Measurements from ENCODE around the gene PHACTR4. TPM values are rescaled to one million over a fixed set of nuclear protein-coding genes. Genes with fewer than 3 reads are reported as not detected.
"Not testable (repeated sequence)": the region's sequence is repeated elsewhere in the genome, so short reads cannot be mapped to it uniquely, and the experiment has no call there.

The PHACTR4 gene
- 8.5 and 10.0 TPM in 2 replicates for total RNA-seq (2014; rRNA removed; shearing (Covaris generic); ENCODE audit: low replicate concordance)

GRCh38 chr1:28369371-28370238 is at the start of gene PHACTR4:
TSS of gene PHACTR4 (plus strand) at chr1:28369740. CDS start at chr1:28407448, 37,708 bp downstream.
- H3K9me2 ChIP-seq (replicated peaks; ENCODE audit: insufficient read depth, low read length): no peaks in the 10 kb centered on the region
- DNase-seq: peak; percentile 95
- peak within 1 kb of the TSS; percentile 99 for H3K9ac ChIP-seq (ENCODE audit: low read length)
- H3K4me3 ChIP-seq (ENCODE audit: low read length): peak within 1 kb of the TSS; percentile 86
- H3K79me2 ChIP-seq (ENCODE audit: low read length): peaks cover 46% of the 10 kb centered on the region
- H2AFZ ChIP-seq (ENCODE audit: low read length): peak within 1 kb of the TSS; percentile 71
- H3K27ac ChIP-seq (ENCODE audit: low read length): peak within 1 kb of the TSS; percentile 85
- H3K4me1 ChIP-seq (ENCODE audit: low read length): peaks cover 34% of the 10 kb centered on the region
- no peaks in the 10 kb centered on the region for H3K9me3 ChIP-seq (ENCODE audit: low read length)
- peak within 1 kb of the TSS; percentile 75 for H3K4me2 ChIP-seq (ENCODE audit: low read depth, low read length, poor library complexity, severe bottlenecking)
- H3K36me3 ChIP-seq (ENCODE audit: insufficient read depth, low read length): no peaks in the 10 kb centered on the region
- no peaks in the 10 kb centered on the region for H4K20me1 ChIP-seq (ENCODE audit: insufficient read depth, low read depth, low read length)
- no peaks in the 10 kb centered on the region for H3K27me3 ChIP-seq (ENCODE audit: low read length)

- Histone ChIP-seq H4K20me1 (ENCODE audit: insufficient read depth, low read depth, low read length) (no peaks in the 10 kb centered on the region), H3K9ac (ENCODE audit: low read length) (no peak overlapping the region), H3K4me1 (ENCODE audit: low read length) (peaks cover 8% of the 10 kb centered on the region), H3K27me3 (ENCODE audit: low read length) (no peaks in the 10 kb centered on the region), H3K9me2 (replicated peaks; ENCODE audit: insufficient read depth, low read length) (no peaks in the 10 kb centered on the region), H2AFZ (ENCODE audit: low read length) (no peak overlapping the region), H3K4me2 (ENCODE audit: low read depth, low read length, poor library complexity, severe bottlenecking) (no peak overlapping the region), H3K4me3 (ENCODE audit: low read length) (no peak overlapping the region), H3K79me2 (ENCODE audit: low read length) (no peaks in the 10 kb centered on the region), H3K9me3 (ENCODE audit: low read length) (no peaks in the 10 kb centered on the region), H3K36me3 (ENCODE audit: insufficient read depth, low read length) (no peaks in the 10 kb centered on the region), H3K27ac (ENCODE audit: low read length) (no peak overlapping the region)
- peak; percentile 42 for DNase-seq
These were observed 47.3 kb upstream of the PHACTR4 start for GRCh38 chr1:28322194-28322593.

DNA sequence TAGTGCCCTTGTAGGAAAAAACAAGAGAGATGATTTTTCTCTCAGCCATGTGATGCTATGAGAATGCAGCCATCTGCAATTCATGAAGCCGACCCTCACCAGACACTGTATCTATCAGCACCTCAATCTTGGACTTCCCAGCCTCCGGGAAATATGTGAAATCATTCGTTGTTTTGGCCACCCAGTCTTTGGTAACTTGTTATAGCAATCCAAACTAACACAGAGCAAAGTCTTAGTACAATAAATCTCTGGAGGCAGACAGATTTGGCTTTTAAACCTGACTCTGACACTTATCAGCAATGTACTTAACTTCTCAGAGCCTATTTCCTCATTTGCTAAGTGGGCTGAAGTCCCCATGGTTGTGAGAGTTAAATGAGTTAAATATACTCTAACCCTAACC is 45.8 kb upstream of the PHACTR4 start:
- H3K79me2 ChIP-seq (ENCODE audit: low read length): peaks cover 7% of the 10 kb centered on the region; the same call in 1 of the 2 replicates
- peaks cover 21% of the 10 kb centered on the region for H3K4me1 ChIP-seq (ENCODE audit: low read length)
- H3K27me3 ChIP-seq (ENCODE audit: low read length): no peaks in the 10 kb centered on the region
- peak; percentile 50 for DNase-seq
- no peak overlapping the region for H3K9ac ChIP-seq (ENCODE audit: low read length)
- H3K36me3 ChIP-seq (ENCODE audit: insufficient read depth, low read length): no peaks in the 10 kb centered on the region
- H3K4me2 ChIP-seq (ENCODE audit: low read depth, low read length, poor library complexity, severe bottlenecking): no peak overlapping the region
- H3K27ac ChIP-seq (ENCODE audit: low read length): no peak overlapping the region
- H4K20me1 ChIP-seq (ENCODE audit: insufficient read depth, low read depth, low read length): no peaks in the 10 kb centered on the region
- H3K9me3 ChIP-seq (ENCODE audit: low read length): no peaks in the 10 kb centered on the region
- no peaks in the 10 kb centered on the region for H3K9me2 ChIP-seq (replicated peaks; ENCODE audit: insufficient read depth, low read length)
- no peak overlapping the region for H3K4me3 ChIP-seq (ENCODE audit: low read length)
- H2AFZ ChIP-seq (ENCODE audit: low read length): 0 out of 2 replicates have a peak overlapping the region, but pooled peaks have one; percentile 51

GRCh38 chr1:28326515-28326914 is 43.0 kb upstream of the PHACTR4 start:
- Histone ChIP-seq H3K9me2 (replicated peaks; ENCODE audit: insufficient read depth, low read length) (no peaks in the 10 kb centered on the region), H3K27ac (ENCODE audit: low read length) (peak overlapping the region; percentile 74), H4K20me1 (ENCODE audit: insufficient read depth, low read depth, low read length) (no peaks in the 10 kb centered on the region), H3K9ac (ENCODE audit: low read length) (0 out of 2 replicates have a peak overlapping the region, but pooled peaks have one; percentile 12), H3K27me3 (ENCODE audit: low read length) (no peaks in the 10 kb centered on the region), H3K4me2 (ENCODE audit: low read depth, low read length, poor library complexity, severe bottlenecking) (peak overlapping the region; percentile 39), H3K4me1 (ENCODE audit: low read length) (peaks cover 31% of the 10 kb centered on the region), H3K9me3 (ENCODE audit: low read length) (no peaks in the 10 kb centered on the region), H2AFZ (ENCODE audit: low read length) (no peak overlapping the region), H3K79me2 (ENCODE audit: low read length) (peaks cover 25% of the 10 kb centered on the region), H3K36me3 (ENCODE audit: insufficient read depth, low read length) (peaks cover 10% of the 10 kb centered on the region; the same call in 1 of the 2 replicates), H3K4me3 (ENCODE audit: low read length) (no peak overlapping the region)
- peak; percentile 51 for DNase-seq

- peak overlapping the region; percentile 39 for H3K4me2 ChIP-seq (ENCODE audit: low read depth, low read length, poor library complexity, severe bottlenecking)
- H3K9me2 ChIP-seq (replicated peaks; ENCODE audit: insufficient read depth, low read length): no peaks in the 10 kb centered on the region
- 0 out of 2 replicates have a peak overlapping the region, but pooled peaks have one; percentile 12 for H3K9ac ChIP-seq (ENCODE audit: low read length)
- peaks cover 31% of the 10 kb centered on the region for H3K4me1 ChIP-seq (ENCODE audit: low read length)
- peaks cover 11% of the 10 kb centered on the region; the same call in 1 of the 2 replicates for H3K36me3 ChIP-seq (ENCODE audit: insufficient read depth, low read length)
- H3K27ac ChIP-seq (ENCODE audit: low read length): peak overlapping the region; percentile 74
- H3K4me3 ChIP-seq (ENCODE audit: low read length): no peak overlapping the region
- H3K79me2 ChIP-seq (ENCODE audit: low read length): peaks cover 25% of the 10 kb centered on the region
- no peaks in the 10 kb centered on the region for H4K20me1 ChIP-seq (ENCODE audit: insufficient read depth, low read depth, low read length)
- no peak for DNase-seq
- no peak overlapping the region for H2AFZ ChIP-seq (ENCODE audit: low read length)
- no peaks in the 10 kb centered on the region for H3K9me3 ChIP-seq (ENCODE audit: low read length)
- H3K27me3 ChIP-seq (ENCODE audit: low read length): no peaks in the 10 kb centered on the region
These were observed 42.6 kb upstream of the PHACTR4 start for GRCh38 chr1:28326984-28327383.

DNA sequence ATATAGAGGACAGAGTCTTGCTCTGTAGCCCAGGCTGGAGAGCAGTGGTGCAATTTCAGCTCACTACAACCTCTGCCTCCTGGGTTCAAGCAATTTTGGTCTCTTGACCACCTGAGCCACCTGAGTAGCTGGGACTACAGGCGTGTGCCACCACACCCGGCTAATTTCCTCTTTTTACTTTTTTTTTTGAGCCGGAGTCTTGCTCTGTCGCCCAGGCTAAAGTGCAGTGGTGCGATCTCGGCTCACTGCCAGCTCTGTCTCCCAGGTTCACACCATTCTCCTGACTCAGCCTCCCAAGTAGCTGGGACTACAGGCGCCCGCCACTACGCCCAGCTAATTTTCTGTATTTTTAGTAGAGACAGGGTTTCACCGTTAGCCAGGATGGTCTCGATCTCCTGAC is 42.1 kb upstream of the PHACTR4 start:
- Histone ChIP-seq H3K36me3 (ENCODE audit: insufficient read depth, low read length) (peaks cover 14% of the 10 kb centered on the region), H3K4me2 (ENCODE audit: low read depth, low read length, poor library complexity, severe bottlenecking) (peak overlapping the region; percentile 39), H3K79me2 (ENCODE audit: low read length) (peaks cover 27% of the 10 kb centered on the region), H3K27ac (ENCODE audit: low read length) (peak overlapping the region; percentile 74), H3K4me1 (ENCODE audit: low read length) (peaks cover 31% of the 10 kb centered on the region)
- DNase-seq: peak; percentile 61
- not testable (repeated sequence) for H3K27me3 ChIP-seq (ENCODE audit: low read length); H3K9me3 ChIP-seq (ENCODE audit: low read length); H2AFZ ChIP-seq (ENCODE audit: low read length); H3K9me2 ChIP-seq (replicated peaks; ENCODE audit: insufficient read depth, low read length); H4K20me1 ChIP-seq (ENCODE audit: insufficient read depth, low read depth, low read length); H3K9ac ChIP-seq (ENCODE audit: low read length); H3K4me3 ChIP-seq (ENCODE audit: low read length)

DNA sequence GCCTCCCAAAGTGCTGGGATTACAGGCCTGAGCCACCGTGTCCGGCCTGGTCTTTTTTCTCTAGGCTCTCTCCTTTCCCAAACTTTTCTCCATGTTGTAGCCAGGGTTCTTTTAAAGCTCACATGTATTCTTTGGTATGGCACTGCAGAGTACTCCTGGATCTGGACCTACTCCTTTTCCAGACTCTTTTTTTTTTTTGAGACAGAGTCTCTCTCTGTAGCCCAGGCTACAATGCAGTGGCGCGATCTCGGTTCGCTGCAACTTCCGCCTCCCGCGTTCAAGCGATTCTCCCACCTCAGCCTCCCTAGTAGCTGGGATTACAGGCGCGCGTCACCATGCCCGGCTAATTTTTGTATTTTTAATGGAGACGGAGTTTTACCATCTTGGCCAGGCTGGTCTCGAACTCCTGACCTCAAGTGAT is 41.3 kb upstream of the PHACTR4 start:
- Histone ChIP-seq H3K27ac (ENCODE audit: low read length) (no peak overlapping the region; the same call in 1 of the 2 replicates), H4K20me1 (ENCODE audit: insufficient read depth, low read depth, low read length) (no peaks in the 10 kb centered on the region), H3K4me3 (ENCODE audit: low read length) (peak overlapping the region; percentile 75), H3K9me3 (ENCODE audit: low read length) (no peaks in the 10 kb centered on the region), H3K9ac (ENCODE audit: low read length) (peak overlapping the region; percentile 89), H3K9me2 (replicated peaks; ENCODE audit: insufficient read depth, low read length) (no peaks in the 10 kb centered on the region), H3K4me1 (ENCODE audit: low read length) (peaks cover 31% of the 10 kb centered on the region), H3K27me3 (ENCODE audit: low read length) (no peaks in the 10 kb centered on the region), H3K79me2 (ENCODE audit: low read length) (peaks cover 28% of the 10 kb centered on the region), H2AFZ (ENCODE audit: low read length) (peak overlapping the region; percentile 90), H3K4me2 (ENCODE audit: low read depth, low read length, poor library complexity, severe bottlenecking) (peak overlapping the region; percentile 72), H3K36me3 (ENCODE audit: insufficient read depth, low read length) (peaks cover 21% of the 10 kb centered on the region)
- no peak for DNase-seq

- Histone ChIP-seq H2AFZ (ENCODE audit: low read length) (no peak overlapping the region), H3K4me3 (ENCODE audit: low read length) (peak overlapping the region; percentile 75)
- DNase-seq: peak; percentile 63
These were observed 40.0 kb upstream of the PHACTR4 start for GRCh38 chr1:28329395-28330153.

More at GRCh38 chr1:28329395-28330153, 40.0 kb upstream of the PHACTR4 start:
- Histone ChIP-seq H3K4me1 (ENCODE audit: low read length) (peaks cover 31% of the 10 kb centered on the region), H3K9me2 (replicated peaks; ENCODE audit: insufficient read depth, low read length) (no peaks in the 10 kb centered on the region), H3K9ac (ENCODE audit: low read length) (peak overlapping the region; percentile 89), H4K20me1 (ENCODE audit: insufficient read depth, low read depth, low read length) (no peaks in the 10 kb centered on the region), H3K9me3 (ENCODE audit: low read length) (no peaks in the 10 kb centered on the region), H3K79me2 (ENCODE audit: low read length) (peaks cover 34% of the 10 kb centered on the region), H3K4me2 (ENCODE audit: low read depth, low read length, poor library complexity, severe bottlenecking) (peak overlapping the region; percentile 72), H3K27me3 (ENCODE audit: low read length) (no peaks in the 10 kb centered on the region), H3K27ac (ENCODE audit: low read length) (peak overlapping the region; percentile 85), H3K36me3 (ENCODE audit: insufficient read depth, low read length) (peaks cover 28% of the 10 kb centered on the region)

Data from Karpas-422 (cell line).